CD4-positive, alpha-beta T cell treated with Interleukin-15 for 1 hour (primary cell): ENCODE data around the gene CDC27.
A peak's percentile ranks its signal among the peaks of the same experiment; 100 is the strongest.
"Not testable (repeated sequence)": the region's sequence is repeated elsewhere in the genome, so short reads cannot be mapped to it uniquely, and the experiment has no call there.

Experiments used
- DNase-seq: peaks from one replicate; pipeline ENCODE4 v3.0.0-alpha.2; 2020

Gene CDC27

GRCh38 chr17:47218896-47219430 is 29.9 kb upstream of the CDC27 start:
- DNase-seq, result no peak

DNA sequence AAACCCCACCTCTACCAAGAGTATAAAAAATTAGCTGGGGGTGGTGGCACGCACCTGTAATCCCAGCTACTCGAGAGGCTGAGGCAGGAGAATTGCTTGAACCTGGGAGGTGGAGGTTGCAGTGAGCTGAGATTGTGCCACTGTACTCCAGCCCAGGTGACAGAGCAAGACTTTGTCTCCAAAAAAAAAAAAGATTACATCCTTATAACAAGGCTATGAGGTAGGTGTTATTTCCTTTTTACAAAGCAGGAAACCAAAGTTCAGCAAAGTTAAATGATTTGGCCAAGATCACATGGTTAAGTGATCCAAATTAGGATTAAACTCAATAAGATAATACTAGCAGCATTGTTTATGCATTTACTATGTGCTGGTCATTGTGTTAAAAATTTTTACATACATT is 28.2 kb upstream of the CDC27 start:
- not testable (repeated sequence) for DNase-seq

GRCh38 chr17:47216821-47217220 is 27.7 kb upstream of the CDC27 start:
- not testable (repeated sequence) for DNase-seq

- no peak for DNase-seq
Measured at GRCh38 chr17:47214931-47215330, 25.8 kb upstream of the CDC27 start.

- no peak for DNase-seq
Measured at GRCh38 chr17:47213540-47213939, 24.4 kb upstream of the CDC27 start.

DNA sequence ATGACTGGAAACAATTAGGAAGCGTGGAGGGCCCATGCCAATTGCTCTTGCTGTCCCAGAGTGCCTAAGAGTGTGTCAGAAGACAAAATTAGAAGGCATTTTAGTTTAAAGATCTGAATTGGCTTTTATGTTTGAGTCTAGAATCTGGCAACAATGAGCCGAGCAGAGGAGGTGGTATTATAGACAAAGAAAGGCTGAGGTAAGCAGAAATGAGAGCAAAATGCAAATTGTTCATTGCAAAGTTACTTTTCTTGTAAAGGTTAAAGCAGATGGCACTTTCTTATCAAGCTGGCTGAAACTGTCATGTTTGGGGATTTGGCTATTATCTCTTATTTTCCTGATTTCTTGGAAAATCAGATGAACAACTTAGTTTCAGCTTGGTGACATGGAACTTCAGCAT is 23.4 kb upstream of the CDC27 start:
- DNase-seq, result no peak

GRCh38 chr17:47210779-47211178 is 21.7 kb upstream of the CDC27 start:
- DNase-seq, result no peak

DNA sequence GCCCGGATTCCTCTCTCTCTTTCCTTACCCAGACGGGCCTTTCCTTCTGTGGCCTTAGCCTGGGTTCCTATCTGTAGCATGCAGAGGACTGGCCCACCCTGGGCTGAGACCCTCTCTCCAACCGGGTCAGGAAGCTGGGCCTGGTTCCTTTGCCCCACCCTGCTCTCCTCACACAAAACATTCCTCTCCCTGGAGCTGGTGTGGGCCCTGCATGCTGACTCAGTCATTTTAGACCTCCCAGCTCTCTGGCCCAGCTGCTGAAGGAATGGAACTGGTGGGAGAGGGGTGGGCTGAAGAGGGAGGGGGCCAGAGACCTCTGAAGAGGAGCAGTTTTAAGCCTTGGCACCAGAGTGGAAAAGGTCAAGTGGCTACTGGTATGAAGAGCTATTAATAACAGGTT is 21.0 kb upstream of the CDC27 start:
- no peak for DNase-seq

DNA sequence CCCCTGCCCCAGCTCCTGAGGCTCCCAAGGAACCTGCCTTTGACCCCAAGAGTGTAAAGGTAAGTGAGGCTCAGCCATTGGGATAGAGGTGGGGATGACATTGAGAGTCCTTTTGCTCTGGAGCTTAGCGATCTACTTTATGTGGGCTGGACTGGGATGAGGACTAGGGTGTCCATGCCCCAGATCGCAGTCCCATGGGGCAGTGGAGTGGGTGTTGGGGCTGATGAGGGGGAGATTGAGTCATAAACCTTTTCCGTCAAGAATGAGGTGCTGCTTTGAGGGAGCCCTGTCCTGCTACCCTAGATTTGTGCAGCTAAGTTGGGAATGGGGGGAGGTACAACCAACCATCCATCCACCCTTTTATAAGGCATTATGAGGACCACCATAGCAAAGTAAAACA is 20.4 kb upstream of the CDC27 start:
- DNase-seq, result no peak

DNA sequence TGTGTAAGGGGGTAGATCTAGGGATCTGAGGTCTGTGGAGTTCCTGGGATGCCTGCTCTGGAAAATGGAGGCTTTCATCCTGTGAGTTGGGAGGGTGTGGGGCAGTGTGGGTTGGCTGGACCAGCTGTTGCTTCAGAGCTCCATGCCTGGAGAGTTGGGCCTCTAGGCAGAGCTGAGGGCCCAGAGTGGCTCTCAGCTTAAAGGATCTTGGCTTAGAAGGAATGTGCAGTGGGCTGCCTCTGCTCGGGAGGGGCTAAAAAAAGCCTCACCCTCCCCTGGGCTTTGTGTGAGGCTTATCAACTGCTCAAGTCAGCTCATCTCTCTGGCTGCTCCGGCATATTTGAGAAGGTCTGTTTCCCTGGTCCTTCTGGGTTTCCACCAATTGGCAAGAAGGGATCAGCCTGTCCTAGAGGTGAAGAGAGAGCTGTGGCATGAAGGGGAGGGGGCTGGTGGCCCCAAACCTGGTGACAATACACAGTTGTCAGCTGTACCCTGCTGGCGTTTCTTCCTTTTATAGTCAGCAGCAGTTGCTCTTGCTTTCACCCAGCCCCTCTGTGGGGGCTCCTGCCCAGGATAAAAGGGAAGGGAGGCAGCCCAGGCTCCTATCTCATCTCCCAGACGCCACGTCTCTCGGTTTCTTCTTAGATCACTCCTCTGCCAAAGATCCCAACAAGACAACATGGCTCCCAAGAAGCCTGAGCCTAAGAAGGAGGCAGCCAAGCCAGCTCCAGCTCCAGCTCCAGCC is 19.8 kb upstream of the CDC27 start, which contains the start of gene MYL4:
MYL4 (plus strand) TSS at position 605 of the 745 bp plus-strand sequence; CDS start at position 680, 75 bp downstream.
- DNase-seq, result no peak

GRCh38 chr17:47207143-47208067 is 18.3 kb upstream of the CDC27 start:
- no peak for DNase-seq

DNA sequence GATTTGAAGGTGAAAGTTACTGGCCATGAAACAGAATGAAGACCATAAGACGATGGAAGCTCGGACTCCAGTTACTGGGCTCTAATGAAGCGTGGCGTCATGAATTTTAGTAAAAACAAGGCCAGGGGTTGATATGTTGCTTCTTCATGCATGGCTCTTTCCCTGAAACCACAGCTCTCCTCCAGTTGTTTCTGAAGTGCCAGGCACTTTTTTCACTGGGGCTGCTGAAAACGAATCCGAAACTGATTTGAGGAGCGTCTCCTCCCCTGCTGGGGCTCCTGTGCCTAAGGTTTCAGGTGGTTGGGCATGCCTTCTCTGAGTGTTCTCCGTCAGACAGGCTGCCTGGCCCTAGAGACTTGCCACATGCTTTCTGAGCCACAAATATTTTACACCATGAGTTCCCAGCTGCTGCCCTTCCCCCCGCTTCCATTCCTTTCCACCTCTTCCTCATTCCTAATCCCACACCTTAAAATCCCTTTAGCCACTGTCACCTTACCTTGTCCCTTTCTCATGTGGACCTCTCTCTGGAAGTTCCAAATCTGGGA is 16.4 kb upstream of the CDC27 start:
- DNase-seq, result peak; percentile 76

- peak; percentile 40 for DNase-seq
Measured at GRCh38 chr17:47204722-47205418, 15.8 kb upstream of the CDC27 start.

- DNase-seq, result peak; percentile 37
Measured at GRCh38 chr17:47203984-47204721, 15.1 kb upstream of the CDC27 start.

- no peak for DNase-seq
Measured at GRCh38 chr17:47201166-47201565, 12.1 kb upstream of the CDC27 start.

- DNase-seq, result no peak
Measured at GRCh38 chr17:47200325-47200664, 11.2 kb upstream of the CDC27 start.

GRCh38 chr17:47199627-47200324 is 10.7 kb upstream of the CDC27 start:
- DNase-seq, result peak; percentile 22

- DNase-seq, result no peak
Measured at GRCh38 chr17:47197821-47198220, 8.7 kb upstream of the CDC27 start.

DNA sequence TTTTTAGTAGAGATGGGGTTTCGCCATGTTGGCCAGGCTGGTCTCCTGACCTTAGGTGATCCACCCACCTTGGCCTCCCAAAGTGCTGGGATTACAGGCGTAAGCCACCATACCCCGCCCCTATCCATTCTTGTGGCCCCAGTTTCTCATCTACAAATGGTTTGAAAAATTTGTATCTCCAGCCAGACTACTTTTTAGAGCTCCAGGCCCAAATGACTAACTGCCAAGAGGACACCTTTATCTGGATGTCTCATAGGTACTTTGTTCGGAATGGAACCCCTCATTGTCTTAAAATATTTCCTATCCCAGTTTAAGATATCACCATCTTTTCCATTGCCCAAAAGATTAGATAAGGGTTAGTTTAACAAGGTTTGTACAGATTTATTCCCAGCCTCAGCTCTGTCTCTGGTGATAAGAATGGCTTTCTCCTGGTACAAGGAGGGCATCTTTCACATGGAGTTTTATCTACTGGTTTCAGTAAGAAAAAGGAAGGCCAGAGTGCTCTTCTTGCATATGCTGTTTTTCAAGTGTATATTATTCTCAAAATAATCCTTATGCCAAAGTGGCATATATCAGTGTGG is 4.9 kb upstream of the CDC27 start:
- DNase-seq, result no peak

- DNase-seq, result no peak
Measured at GRCh38 chr17:47192554-47192953, 3.5 kb upstream of the CDC27 start.

DNA sequence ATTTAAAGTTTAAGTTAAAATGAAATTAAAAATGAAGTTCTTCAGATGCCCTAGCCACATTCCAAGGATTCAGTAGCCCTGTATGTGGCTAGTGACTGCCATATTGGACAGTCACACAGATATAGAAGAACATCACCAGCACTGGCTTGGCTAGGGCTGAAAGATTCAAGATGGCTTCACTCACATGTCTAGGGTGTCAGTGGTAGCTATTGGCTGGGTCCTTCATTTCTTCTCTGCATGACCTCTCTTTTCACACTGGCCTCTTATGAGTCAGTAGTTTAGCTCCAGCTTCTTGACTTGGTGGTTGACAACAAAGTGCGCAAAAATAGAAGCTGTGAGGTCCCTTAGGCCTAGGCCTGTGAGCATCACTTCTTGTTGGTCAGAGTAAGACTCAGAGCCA is 1.7 kb upstream of the CDC27 start:
- DNase-seq, result no peak
